ENCODE results near the gene VPS26A.

VPS26A gene

DNA sequence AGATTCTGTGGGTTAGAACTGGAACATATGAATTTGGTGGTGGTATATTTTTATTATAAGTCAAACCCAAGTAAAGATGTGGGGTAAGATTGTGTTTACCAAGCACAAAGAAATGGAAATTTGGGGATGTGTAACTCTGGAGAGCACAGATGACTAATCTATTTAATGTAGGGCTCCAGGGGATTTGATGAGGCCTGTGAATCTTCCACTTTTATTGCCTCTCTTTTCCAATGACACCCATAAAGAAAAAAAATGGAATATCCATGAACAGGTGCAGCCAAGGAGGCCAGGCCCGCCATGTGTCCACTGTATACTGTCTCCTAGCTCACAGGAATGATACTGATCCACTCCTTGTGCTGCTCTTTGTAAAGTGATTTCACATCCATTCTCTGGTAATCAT, 33.3 kb upstream of the VPS26A start:
- H3K36me3 ChIP-seq (ENCODE audit: control insufficient read depth, insufficient read depth, low read length), result no peaks in the 10 kb centered on the region
- no peaks in the 10 kb centered on the region for H3K79me2 ChIP-seq (ENCODE audit: control insufficient read depth, insufficient read depth, low read length)
- H3K4ac ChIP-seq (ENCODE audit: low read depth, low read length), result no peak overlapping the region
- no peaks in the 10 kb centered on the region for H3K79me1 ChIP-seq (ENCODE audit: low read length)
- no peak overlapping the region for H3K27ac ChIP-seq (ENCODE audit: low read depth, low read length)
- no peak overlapping the region for H4K8ac ChIP-seq (ENCODE audit: low read depth, low read length)
- H4K5ac ChIP-seq (ENCODE audit: low read length), result no peak overlapping the region
- H2BK120ac ChIP-seq (ENCODE audit: low read depth, low read length), result no peak overlapping the region
- H3K23ac ChIP-seq (ENCODE audit: low read length), result no peak overlapping the region
- H2BK5ac ChIP-seq (ENCODE audit: low read length), result no peak overlapping the region
- no peaks in the 10 kb centered on the region for H3K27me3 ChIP-seq (ENCODE audit: insufficient read depth, low read length, poor library complexity)
- no CpG with 5 or more reads among the region's 1 CpG for WGBS (ENCODE audit: extremely low coverage, insufficient coverage, low lambda C conversion rate)
- no peak overlapping the region for H3K4me3 ChIP-seq (ENCODE audit: low read length)
- no peak overlapping the region for H3K56ac ChIP-seq (ENCODE audit: low read length)
- no peak overlapping the region for H3K9ac ChIP-seq (ENCODE audit: low read length)
- no peak overlapping the region for H2AK5ac ChIP-seq (ENCODE audit: low read length)
- H3K4me2 ChIP-seq (ENCODE audit: low read length), result no peak overlapping the region
- H3K4me1 ChIP-seq (ENCODE audit: control insufficient read depth, low read depth, low read length), result peaks cover 3% of the 10 kb centered on the region
- H2BK15ac ChIP-seq (replicated peaks; ENCODE audit: low read depth), result no peak overlapping the region
- no peak overlapping the region for H3K18ac ChIP-seq (ENCODE audit: low read length)
- DNase-seq, result no peak

- no CpG with 5 or more reads among the region's 8 CpGs for WGBS (ENCODE audit: extremely low coverage, insufficient coverage, low lambda C conversion rate)
- H3K79me1 ChIP-seq (ENCODE audit: low read length), result no peaks in the 10 kb centered on the region
- no peak overlapping the region for H4K8ac ChIP-seq (ENCODE audit: low read depth, low read length)
- peaks cover under 1% of the 10 kb centered on the region for H3K4me1 ChIP-seq (ENCODE audit: control insufficient read depth, low read depth, low read length)
- no peak overlapping the region for H4K5ac ChIP-seq (ENCODE audit: low read length)
- H3K56ac ChIP-seq (ENCODE audit: low read length), result no peak overlapping the region
- H3K9ac ChIP-seq (ENCODE audit: low read length), result no peak overlapping the region
- no peaks in the 10 kb centered on the region for H3K36me3 ChIP-seq (ENCODE audit: control insufficient read depth, insufficient read depth, low read length)
- H3K27ac ChIP-seq (ENCODE audit: low read depth, low read length), result no peak overlapping the region
- H3K4me2 ChIP-seq (ENCODE audit: low read length), result no peak overlapping the region
- no peak for DNase-seq
- H3K23ac ChIP-seq (ENCODE audit: low read length), result no peak overlapping the region
- H3K18ac ChIP-seq (ENCODE audit: low read length), result no peak overlapping the region
- H3K27me3 ChIP-seq (ENCODE audit: insufficient read depth, low read length, poor library complexity), result no peaks in the 10 kb centered on the region
- H2AK5ac ChIP-seq (ENCODE audit: low read length), result no peak overlapping the region
- H3K79me2 ChIP-seq (ENCODE audit: control insufficient read depth, insufficient read depth, low read length), result no peaks in the 10 kb centered on the region
- no peak overlapping the region for H3K4ac ChIP-seq (ENCODE audit: low read depth, low read length)
- no peak overlapping the region for H3K4me3 ChIP-seq (ENCODE audit: low read length)
- no peak overlapping the region for H2BK15ac ChIP-seq (replicated peaks; ENCODE audit: low read depth)
- H2BK120ac ChIP-seq (ENCODE audit: low read depth, low read length), result no peak overlapping the region
- no peak overlapping the region for H2BK5ac ChIP-seq (ENCODE audit: low read length)
Measured at GRCh38 chr10:69091143-69091651, 32.8 kb upstream of the VPS26A start.

DNA sequence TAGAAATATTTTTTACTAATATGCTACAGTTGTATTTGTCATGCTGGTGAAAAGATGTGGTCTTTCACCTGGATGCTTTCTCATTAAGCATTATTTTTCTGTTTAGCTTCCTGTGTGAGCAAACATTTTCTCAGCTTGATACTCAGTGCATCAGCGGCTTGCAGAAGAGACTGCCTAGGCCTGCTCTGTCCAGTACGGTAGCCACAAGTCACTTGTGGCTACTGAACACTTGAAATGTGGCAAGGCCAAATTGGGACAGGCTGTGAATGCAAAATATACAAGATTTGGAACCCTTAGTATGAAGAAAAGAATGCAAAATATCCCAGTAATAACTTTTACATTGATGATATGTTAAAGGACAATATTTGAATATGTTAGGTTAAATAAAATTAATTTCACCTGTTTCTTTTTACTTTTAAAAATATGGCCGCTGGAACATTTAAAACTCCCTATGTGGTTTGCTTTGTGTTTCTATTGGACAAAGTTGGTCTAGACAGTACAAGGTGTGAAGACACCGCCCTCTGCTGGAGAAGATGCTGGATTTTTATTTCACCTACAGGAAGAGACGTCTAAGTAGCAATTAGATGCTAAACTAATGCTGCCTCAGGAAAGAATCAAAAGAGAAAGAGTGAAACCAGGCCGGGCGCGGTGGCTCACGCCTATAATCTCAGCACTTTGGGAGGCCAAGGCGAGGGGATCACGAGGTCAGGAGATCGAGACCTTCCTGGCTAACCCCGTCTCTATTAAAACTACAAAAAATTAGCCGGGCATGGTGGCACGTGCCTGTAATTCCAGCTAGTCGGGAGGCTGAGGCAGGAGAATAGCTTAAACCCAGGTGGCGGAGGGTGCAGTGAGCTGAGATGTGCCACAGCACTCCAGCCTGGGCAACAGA, 30.8 kb upstream of the VPS26A start:
- no CpG with 5 or more reads among the region's 17 CpGs for WGBS (ENCODE audit: extremely low coverage, insufficient coverage, low lambda C conversion rate)
- Histone ChIP-seq H3K79me2 (ENCODE audit: control insufficient read depth, insufficient read depth, low read length) (no peaks in the 10 kb centered on the region), H3K56ac (ENCODE audit: low read length) (no peak overlapping the region), H3K79me1 (ENCODE audit: low read length) (no peaks in the 10 kb centered on the region), H2AK5ac (ENCODE audit: low read length) (no peak overlapping the region), H3K4me1 (ENCODE audit: control insufficient read depth, low read depth, low read length) (no peaks in the 10 kb centered on the region), H2BK5ac (ENCODE audit: low read length) (no peak overlapping the region), H3K36me3 (ENCODE audit: control insufficient read depth, insufficient read depth, low read length) (no peaks in the 10 kb centered on the region), H2BK120ac (ENCODE audit: low read depth, low read length) (no peak overlapping the region), H3K4me2 (ENCODE audit: low read length) (no peak overlapping the region), H3K23ac (ENCODE audit: low read length) (no peak overlapping the region), H3K4ac (ENCODE audit: low read depth, low read length) (no peak overlapping the region), H3K4me3 (ENCODE audit: low read length) (no peak overlapping the region), H3K9ac (ENCODE audit: low read length) (no peak overlapping the region), H3K18ac (ENCODE audit: low read length) (no peak overlapping the region), H4K5ac (ENCODE audit: low read length) (no peak overlapping the region), H3K27me3 (ENCODE audit: insufficient read depth, low read length, poor library complexity) (no peaks in the 10 kb centered on the region), H2BK15ac (replicated peaks; ENCODE audit: low read depth) (no peak overlapping the region), H3K27ac (ENCODE audit: low read depth, low read length) (no peak overlapping the region), H4K8ac (ENCODE audit: low read depth, low read length) (no peak overlapping the region)
- DNase-seq, result peak; percentile 82

GRCh38 chr10:69093933-69094332, 30.0 kb upstream of the VPS26A start:
- Histone ChIP-seq H3K4me3 (ENCODE audit: low read length) (no peak overlapping the region), H2BK5ac (ENCODE audit: low read length) (no peak overlapping the region), H3K79me1 (ENCODE audit: low read length) (no peaks in the 10 kb centered on the region), H2AK5ac (ENCODE audit: low read length) (no peak overlapping the region), H3K18ac (ENCODE audit: low read length) (no peak overlapping the region), H4K8ac (ENCODE audit: low read depth, low read length) (no peak overlapping the region), H3K9ac (ENCODE audit: low read length) (no peak overlapping the region), H3K79me2 (ENCODE audit: control insufficient read depth, insufficient read depth, low read length) (no peaks in the 10 kb centered on the region), H3K56ac (ENCODE audit: low read length) (no peak overlapping the region), H4K5ac (ENCODE audit: low read length) (no peak overlapping the region), H2BK120ac (ENCODE audit: low read depth, low read length) (no peak overlapping the region), H3K4me2 (ENCODE audit: low read length) (no peak overlapping the region), H3K36me3 (ENCODE audit: control insufficient read depth, insufficient read depth, low read length) (no peaks in the 10 kb centered on the region), H3K27ac (ENCODE audit: low read depth, low read length) (no peak overlapping the region), H3K4ac (ENCODE audit: low read depth, low read length) (no peak overlapping the region), H2BK15ac (replicated peaks; ENCODE audit: low read depth) (no peak overlapping the region), H3K23ac (ENCODE audit: low read length) (no peak overlapping the region), H3K4me1 (ENCODE audit: control insufficient read depth, low read depth, low read length) (no peaks in the 10 kb centered on the region), H3K27me3 (ENCODE audit: insufficient read depth, low read length, poor library complexity) (no peaks in the 10 kb centered on the region)
- WGBS (ENCODE audit: extremely low coverage, insufficient coverage, low lambda C conversion rate), result no CpG with 5 or more reads among the region's 1 CpG
- DNase-seq, result peak; percentile 39

- Histone ChIP-seq H2BK120ac (ENCODE audit: low read depth, low read length) (no peak overlapping the region), H3K79me1 (ENCODE audit: low read length) (no peaks in the 10 kb centered on the region), H2BK5ac (ENCODE audit: low read length) (no peak overlapping the region), H4K5ac (ENCODE audit: low read length) (no peak overlapping the region), H4K8ac (ENCODE audit: low read depth, low read length) (no peak overlapping the region), H3K9ac (ENCODE audit: low read length) (no peak overlapping the region), H3K4ac (ENCODE audit: low read depth, low read length) (no peak overlapping the region), H3K27ac (ENCODE audit: low read depth, low read length) (no peak overlapping the region), H2BK15ac (replicated peaks; ENCODE audit: low read depth) (no peak overlapping the region), H3K4me2 (ENCODE audit: low read length) (no peak overlapping the region), H3K4me3 (ENCODE audit: low read length) (no peak overlapping the region), H3K36me3 (ENCODE audit: control insufficient read depth, insufficient read depth, low read length) (no peaks in the 10 kb centered on the region), H3K23ac (ENCODE audit: low read length) (no peak overlapping the region), H3K79me2 (ENCODE audit: control insufficient read depth, insufficient read depth, low read length) (no peaks in the 10 kb centered on the region), H3K4me1 (ENCODE audit: control insufficient read depth, low read depth, low read length) (no peaks in the 10 kb centered on the region), H3K56ac (ENCODE audit: low read length) (no peak overlapping the region), H3K27me3 (ENCODE audit: insufficient read depth, low read length, poor library complexity) (no peaks in the 10 kb centered on the region), H2AK5ac (ENCODE audit: low read length) (no peak overlapping the region), H3K18ac (ENCODE audit: low read length) (no peak overlapping the region)
- no CpG with 5 or more reads among the region's 2 CpGs for WGBS (ENCODE audit: extremely low coverage, insufficient coverage, low lambda C conversion rate)
- DNase-seq, result no peak
Measured at GRCh38 chr10:69096045-69096444, 27.9 kb upstream of the VPS26A start.
